IPS-18c (cell line): ENCODE measurements around the gene PPM1F.

Source experiments
- H3K4me3 ChIP-seq: 2 replicates; pipeline ENCODE4 v1.7.0; 2013; ENCODE audit warnings: low read depth, mild to moderate bottlenecking, low read length, moderate library complexity; ENCODE audit not compliant: insufficient read depth
- H3K9me3 ChIP-seq: one replicate; pipeline ENCODE4 v1.6.1; 2013; ENCODE audit warnings: mild to moderate bottlenecking, low read length, moderate library complexity; ENCODE audit not compliant: control insufficient read depth, insufficient read depth

The PPM1F gene

GRCh38 chr22:21980547-21980946 lies 27.9 kb upstream of the PPM1F start:
- H3K4me3 ChIP-seq, result no peak overlapping the region
- no peaks in the 10 kb centered on the region for H3K9me3 ChIP-seq

GRCh38 chr22:21978564-21979386 lies 26.1 kb upstream of the PPM1F start:
- Histone ChIP-seq H3K4me3 (no peak overlapping the region), H3K9me3 (no peaks in the 10 kb centered on the region)

- Histone ChIP-seq H3K4me3 (no peak overlapping the region), H3K9me3 (no peaks in the 10 kb centered on the region)
Measured at GRCh38 chr22:21977814-21978213, 25.2 kb upstream of the PPM1F start.

- H3K9me3 ChIP-seq, result peaks cover 3% of the 10 kb centered on the region
Measured at GRCh38 chr22:21975854-21976345, 23.3 kb upstream of the PPM1F start.

GRCh38 chr22:21975273-21975672 lies 22.6 kb upstream of the PPM1F start:
- H3K4me3 ChIP-seq, result no peak overlapping the region
- peaks cover 3% of the 10 kb centered on the region for H3K9me3 ChIP-seq

More at GRCh38 chr22:21975854-21976345, 23.3 kb upstream of the PPM1F start:
- H3K4me3 ChIP-seq, result no peak overlapping the region

- Histone ChIP-seq H3K4me3 (no peak overlapping the region), H3K9me3 (peaks cover 3% of the 10 kb centered on the region)
Measured at GRCh38 chr22:21974058-21974649, 21.5 kb upstream of the PPM1F start.

DNA sequence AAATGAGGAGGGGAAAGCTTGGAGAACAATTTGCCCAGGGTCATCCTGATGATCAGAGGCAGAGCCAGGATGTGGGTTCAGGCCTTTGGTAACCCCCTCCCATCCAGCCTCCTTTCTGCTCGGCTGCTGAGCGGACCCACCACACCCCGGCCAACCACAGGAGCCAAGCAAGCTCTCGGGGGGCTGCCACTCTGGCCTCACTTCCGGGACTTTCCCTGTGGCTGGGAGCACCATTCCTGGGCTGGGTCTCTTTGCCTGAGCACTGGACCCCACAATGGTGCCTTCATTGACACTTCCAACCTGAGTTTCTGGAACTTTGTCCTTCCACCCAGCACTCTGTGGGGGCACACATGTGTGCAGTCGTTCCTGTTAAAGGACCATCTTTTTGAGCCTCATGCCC lies 20.2 kb upstream of the PPM1F start:
- H3K9me3 ChIP-seq, result peaks cover 3% of the 10 kb centered on the region
- H3K4me3 ChIP-seq, result no peak overlapping the region

- peaks cover 3% of the 10 kb centered on the region for H3K9me3 ChIP-seq
- H3K4me3 ChIP-seq, result no peak overlapping the region
Measured at GRCh38 chr22:21972293-21972779, 19.7 kb upstream of the PPM1F start.

DNA sequence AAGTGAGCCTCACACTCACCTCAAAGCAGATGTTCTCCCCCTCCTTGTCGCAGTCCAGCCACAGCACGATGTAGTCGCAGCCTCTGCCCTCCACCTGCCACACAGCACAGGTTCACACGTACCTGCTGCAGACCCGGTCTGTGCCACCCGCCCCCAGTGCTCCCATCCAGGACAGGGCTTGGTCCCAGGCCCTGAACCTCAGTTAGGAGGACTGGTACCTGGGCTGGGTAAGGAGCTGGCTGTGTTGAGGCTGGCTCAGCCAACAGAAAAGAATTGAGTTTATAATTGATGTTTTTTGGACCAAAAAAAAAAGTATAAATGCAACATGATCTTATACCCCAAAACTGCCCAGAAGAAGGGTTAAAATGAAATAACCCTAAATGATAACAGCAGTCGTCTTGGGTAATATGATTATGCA lies 19.2 kb upstream of the PPM1F start:
- Histone ChIP-seq H3K4me3 (no peak overlapping the region), H3K9me3 (peaks cover 3% of the 10 kb centered on the region)

DNA sequence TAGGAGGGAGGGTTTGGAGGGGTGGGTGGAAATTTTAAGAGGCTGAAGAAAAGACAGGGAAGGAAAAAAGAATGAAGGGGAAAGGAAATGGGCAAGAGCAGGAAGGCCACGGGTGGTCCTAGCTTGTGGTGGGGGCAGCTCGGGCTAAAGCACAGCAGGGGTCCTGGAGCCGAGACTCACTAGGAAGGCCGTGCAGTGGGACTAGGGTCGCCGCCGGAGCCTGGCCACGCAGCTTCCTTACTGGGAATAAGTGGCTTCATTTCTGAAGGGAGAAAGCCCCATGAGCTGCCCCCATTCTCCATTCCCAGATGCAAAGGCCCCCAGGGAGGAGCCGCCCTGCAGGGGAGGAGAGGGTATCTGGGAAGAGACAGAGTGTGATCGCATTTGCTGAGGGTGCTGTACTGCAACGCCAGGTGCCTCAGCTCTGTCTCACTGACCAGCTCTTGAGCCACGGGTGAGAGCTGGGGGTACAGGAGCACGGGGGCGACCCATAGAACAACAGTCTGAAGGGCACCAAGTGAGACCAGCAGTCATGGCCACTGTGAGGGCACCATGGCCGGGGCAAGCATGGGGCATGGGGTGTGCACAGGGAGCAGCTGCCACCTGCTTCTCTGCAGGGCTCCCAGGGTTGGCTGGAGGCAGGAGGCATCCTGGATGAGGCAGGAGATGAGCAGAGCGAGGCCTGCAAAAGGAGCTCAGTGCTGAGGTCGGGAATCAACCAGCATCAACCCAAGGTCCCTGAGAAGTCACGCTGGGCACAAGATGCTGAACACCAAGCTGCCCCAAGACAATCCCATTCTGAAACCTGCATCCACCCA lies 18.4 kb upstream of the PPM1F start:
- H3K4me3 ChIP-seq, result no peak overlapping the region
- H3K9me3 ChIP-seq, result peaks cover 3% of the 10 kb centered on the region

GRCh38 chr22:21970037-21970799 lies 17.6 kb upstream of the PPM1F start:
- Histone ChIP-seq H3K4me3 (no peak overlapping the region), H3K9me3 (peaks cover 3% of the 10 kb centered on the region)

DNA sequence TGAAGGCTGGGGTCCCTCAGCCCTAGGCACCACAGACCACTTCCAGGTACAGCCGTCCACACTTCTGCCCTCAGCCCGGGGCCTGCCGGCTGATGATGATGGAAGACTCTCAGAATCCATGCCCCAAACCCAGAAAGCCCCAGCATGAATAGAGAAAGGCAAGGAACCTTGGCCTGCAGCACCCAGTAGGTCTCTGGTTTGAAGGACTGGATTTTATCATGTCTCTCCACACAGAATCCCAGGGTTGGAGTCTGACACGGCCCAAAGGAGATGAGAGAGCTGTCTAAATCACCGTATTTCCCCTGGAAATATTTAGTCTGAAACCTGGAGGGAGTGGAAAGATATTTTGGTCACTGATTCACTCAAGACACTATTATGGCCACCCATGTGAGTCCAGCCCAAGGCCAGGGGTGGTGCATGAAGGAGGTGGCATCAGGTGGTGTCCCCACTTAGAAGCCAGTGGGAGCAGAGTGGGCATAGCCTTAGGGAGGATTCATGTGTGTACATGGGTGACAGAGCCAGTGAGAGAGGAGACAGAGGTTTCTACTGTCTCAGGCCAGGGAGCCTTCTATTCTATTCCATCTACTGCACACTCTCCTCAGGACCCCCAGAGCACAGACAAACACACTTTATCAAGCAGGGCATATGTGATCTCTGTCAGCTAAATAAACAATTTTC lies 15.9 kb upstream of the PPM1F start:
- H3K9me3 ChIP-seq, result peaks cover 3% of the 10 kb centered on the region
- no peak overlapping the region for H3K4me3 ChIP-seq

DNA sequence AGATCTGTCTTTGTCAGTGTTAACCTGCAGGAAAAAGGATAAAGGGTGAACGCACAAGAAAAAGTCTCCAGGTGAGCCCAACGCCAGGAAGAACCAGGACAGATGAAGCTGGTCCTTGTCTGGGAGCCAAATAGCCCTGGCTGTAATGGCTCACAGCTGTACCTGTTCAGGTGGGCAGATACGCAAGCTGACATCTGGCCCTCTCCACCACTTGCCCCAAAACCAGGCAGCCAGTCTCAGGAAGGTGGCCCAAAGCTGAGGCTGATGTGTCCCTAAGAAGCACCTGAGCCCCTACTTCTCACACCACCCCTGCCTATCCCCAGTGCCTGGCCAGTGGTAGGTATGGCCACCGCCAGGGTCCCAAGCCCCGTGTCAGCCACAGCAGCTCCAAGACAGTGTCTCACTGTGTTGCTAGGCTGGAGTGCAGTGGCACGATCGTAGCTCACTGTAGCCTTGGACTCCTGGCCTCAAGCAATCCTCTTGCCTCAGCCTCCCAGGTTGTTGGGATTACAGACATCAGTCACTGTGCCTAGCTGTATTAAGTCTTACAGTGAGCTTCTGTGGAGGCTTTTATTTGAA lies 15.1 kb upstream of the PPM1F start:
- Histone ChIP-seq H3K4me3 (no peak overlapping the region), H3K9me3 (peaks cover 3% of the 10 kb centered on the region)

DNA sequence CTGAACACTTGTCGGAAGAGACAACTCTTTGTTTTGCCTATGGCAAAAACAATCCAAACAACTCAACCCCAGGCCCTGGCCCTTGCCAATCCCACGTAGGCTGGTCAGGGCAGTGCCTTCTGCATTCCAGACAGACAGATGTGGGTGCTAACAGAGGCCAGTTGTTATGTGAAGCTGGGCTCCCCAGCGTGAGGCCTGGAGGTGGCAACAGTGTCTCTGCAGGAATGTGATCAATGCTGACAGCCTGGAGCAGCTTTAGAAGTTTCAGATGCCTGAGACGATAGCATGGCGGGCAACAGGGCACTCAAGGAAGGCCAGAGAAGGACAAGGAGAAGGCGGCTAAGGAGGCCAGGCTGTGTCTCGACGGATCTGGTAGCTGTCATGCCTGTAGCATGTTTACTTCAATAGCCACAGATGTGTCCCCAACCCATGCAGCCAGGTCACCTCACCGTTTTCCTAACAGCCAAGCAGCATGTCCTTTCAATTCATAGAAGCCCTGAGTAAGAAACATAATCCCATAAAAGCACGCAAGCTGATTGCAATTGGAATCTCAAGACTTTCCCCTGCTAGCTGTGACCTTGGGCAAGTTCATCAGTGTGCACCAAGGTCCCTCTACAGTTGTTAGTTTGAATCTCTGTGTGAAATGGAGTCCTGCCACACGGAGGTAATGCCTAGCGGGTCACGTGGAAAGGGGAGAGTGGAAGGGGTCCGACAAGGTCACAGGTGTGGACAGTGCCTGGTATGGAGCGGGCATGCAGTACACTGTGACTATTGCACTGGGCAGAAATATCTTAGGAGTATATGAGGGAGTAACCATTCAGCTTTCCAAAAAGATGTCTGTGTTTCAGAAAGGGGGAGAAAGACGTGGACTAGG lies 14.2 kb upstream of the PPM1F start:
- H3K4me3 ChIP-seq, result no peak overlapping the region
- H3K9me3 ChIP-seq, result no peaks in the 10 kb centered on the region

GRCh38 chr22:21965762-21966288 lies 13.2 kb upstream of the PPM1F start:
- Histone ChIP-seq H3K9me3 (no peaks in the 10 kb centered on the region), H3K4me3 (no peak overlapping the region)
